ENCODE data around the gene PRG2. TPM values are rescaled to one million over a fixed set of nuclear protein-coding genes. Genes with fewer than 3 reads are reported as not detected.
"Not testable (repeated sequence)": the region's sequence is repeated elsewhere in the genome, so short reads cannot be mapped to it uniquely, and the experiment has no call there.

The PRG2 gene
- total RNA-seq, 1 donor from 2014 or later, result not detected

- Mint-ChIP-seq H3K27me3 (ENCODE audit: low read depth) (peaks cover 41% of the 10 kb centered on the region), H3K36me3 (ENCODE audit: low read depth) (no peaks in the 10 kb centered on the region), H3K4me1 (ENCODE audit: low read depth) (peaks cover 3% of the 10 kb centered on the region), H3K9me3 (ENCODE audit: low read depth) (no peaks in the 10 kb centered on the region), H3K27ac (ENCODE audit: unreplicated experiment) (no peak overlapping the region), H3K4me3 (ENCODE audit: unreplicated experiment) (no peak overlapping the region)
- no peak for DNase-seq (ENCODE audit: low spot score)
- TF ChIP-seq CTCF (IDR thresholded peaks at IDR 0.05), result no peak
Observed at GRCh38 chr11:57364851-57365660, 25.4 kb downstream of the PRG2 start.

GRCh38 chr11:57363131-57364080 lies 27.0 kb downstream of the PRG2 start:
- Mint-ChIP-seq H3K27ac (ENCODE audit: unreplicated experiment) (no peak overlapping the region), H3K9me3 (ENCODE audit: low read depth) (no peaks in the 10 kb centered on the region), H3K27me3 (ENCODE audit: low read depth) (peaks cover 41% of the 10 kb centered on the region), H3K4me1 (ENCODE audit: low read depth) (peaks cover 4% of the 10 kb centered on the region), H3K4me3 (ENCODE audit: unreplicated experiment) (no peak overlapping the region), H3K36me3 (ENCODE audit: low read depth) (no peaks in the 10 kb centered on the region)
- DNase-seq (ENCODE audit: low spot score), result no peak
- TF ChIP-seq CTCF (IDR thresholded peaks at IDR 0.05), result no peak

GRCh38 chr11:57361926-57362325 lies 28.5 kb downstream of the PRG2 start:
- DNase-seq (ENCODE audit: low spot score), result no peak
- Mint-ChIP-seq H3K9me3 (ENCODE audit: low read depth) (no peaks in the 10 kb centered on the region), H3K27ac (ENCODE audit: unreplicated experiment) (no peak overlapping the region), H3K4me3 (ENCODE audit: unreplicated experiment) (no peak overlapping the region), H3K36me3 (ENCODE audit: low read depth) (no peaks in the 10 kb centered on the region), H3K27me3 (ENCODE audit: low read depth) (peaks cover 41% of the 10 kb centered on the region), H3K4me1 (ENCODE audit: low read depth) (peaks cover 4% of the 10 kb centered on the region)
- no peak for TF ChIP-seq CTCF (IDR thresholded peaks at IDR 0.05)

GRCh38 chr11:57361420-57361819 lies 29.0 kb downstream of the PRG2 start:
- not testable (repeated sequence) for H3K4me3 Mint-ChIP-seq (ENCODE audit: unreplicated experiment); H3K27ac Mint-ChIP-seq (ENCODE audit: unreplicated experiment)

GRCh38 chr11:57360991-57361390 lies 29.5 kb downstream of the PRG2 start:
- Mint-ChIP-seq H3K36me3 (ENCODE audit: low read depth) (no peaks in the 10 kb centered on the region), H3K9me3 (ENCODE audit: low read depth) (no peaks in the 10 kb centered on the region), H3K4me3 (ENCODE audit: unreplicated experiment) (no peak overlapping the region), H3K4me1 (ENCODE audit: low read depth) (peaks cover 4% of the 10 kb centered on the region), H3K27ac (ENCODE audit: unreplicated experiment) (no peak overlapping the region), H3K27me3 (ENCODE audit: low read depth) (peaks cover 33% of the 10 kb centered on the region)
- TF ChIP-seq CTCF (IDR thresholded peaks at IDR 0.05), result no peak
- DNase-seq (ENCODE audit: low spot score), result no peak

More at GRCh38 chr11:57361420-57361819, 29.0 kb downstream of the PRG2 start:
- not testable (repeated sequence) for H3K4me1 Mint-ChIP-seq (ENCODE audit: low read depth); H3K36me3 Mint-ChIP-seq (ENCODE audit: low read depth); DNase-seq (ENCODE audit: low spot score); H3K9me3 Mint-ChIP-seq (ENCODE audit: low read depth)
- peaks cover 37% of the 10 kb centered on the region for H3K27me3 Mint-ChIP-seq (ENCODE audit: low read depth)

All from chondrocyte (in vitro differentiated cells).